Activated naive CD4-positive, alpha-beta T cell treated with anti-CD3 and anti-CD28 coated beads for 36 hours (primary cell): Measurements from ENCODE around the gene POLR1G. TPM values are rescaled to one million over a fixed set of nuclear protein-coding genes. Genes with fewer than 3 reads are reported as not detected.
"Not testable (repeated sequence)": the region's sequence is repeated elsewhere in the genome, so short reads cannot be mapped to it uniquely, and the experiment has no call there.

Experiments used
- CTCF ChIA-PET: fragments of 350-600 bp; sonication (Branson Sonifier 250); formaldehyde crosslinking; loops from one replicate; lab custom pipeline; 2021; ENCODE audit warnings: antibody characterized with exemption; lab: Charles Lee
- DNase-seq: peaks from one replicate; pipeline ENCODE4 v3.0.0-alpha.2; 2020
- H3K27ac Mint-ChIP-seq: one replicate; pipeline ENCODE4 v1.8.0; 2021; ENCODE audit warnings: mild to moderate bottlenecking, mixed read lengths
- H3K27me3 Mint-ChIP-seq: one replicate; pipeline ENCODE4 v1.8.0; 2021; ENCODE audit warnings: low read depth, mixed read lengths
- H3K36me3 Mint-ChIP-seq: one replicate; pipeline ENCODE4 v1.8.0; 2021; ENCODE audit warnings: low read depth, mixed read lengths
- H3K4me1 Mint-ChIP-seq: one replicate; pipeline ENCODE4 v1.8.0; 2021; ENCODE audit warnings: low read depth, mixed read lengths
- H3K4me3 Mint-ChIP-seq: one replicate; pipeline ENCODE4 v1.8.0; 2021; ENCODE audit warnings: mild to moderate bottlenecking, moderate library complexity, mixed read lengths
- H3K9me3 Mint-ChIP-seq: one replicate; pipeline ENCODE4 v1.8.0; 2021; ENCODE audit warnings: mixed read lengths
- intact Hi-C: fragments of 100-400 bp; cut with micrococcal nuclease; formaldehyde crosslinking; loops from one replicate; pipeline ENCODE4 v1.15.1; 2023
- total RNA-seq, 2 experiments: library from RNA; stranded (reverse); gene quantifications; one replicate each; pipeline ENCODE4 v1.2.3, GENCODE V29; 2021

The POLR1G gene
- total RNA-seq, 2 experiments from 2014 or later, result 7.4 to 7.6 TPM

DNA sequence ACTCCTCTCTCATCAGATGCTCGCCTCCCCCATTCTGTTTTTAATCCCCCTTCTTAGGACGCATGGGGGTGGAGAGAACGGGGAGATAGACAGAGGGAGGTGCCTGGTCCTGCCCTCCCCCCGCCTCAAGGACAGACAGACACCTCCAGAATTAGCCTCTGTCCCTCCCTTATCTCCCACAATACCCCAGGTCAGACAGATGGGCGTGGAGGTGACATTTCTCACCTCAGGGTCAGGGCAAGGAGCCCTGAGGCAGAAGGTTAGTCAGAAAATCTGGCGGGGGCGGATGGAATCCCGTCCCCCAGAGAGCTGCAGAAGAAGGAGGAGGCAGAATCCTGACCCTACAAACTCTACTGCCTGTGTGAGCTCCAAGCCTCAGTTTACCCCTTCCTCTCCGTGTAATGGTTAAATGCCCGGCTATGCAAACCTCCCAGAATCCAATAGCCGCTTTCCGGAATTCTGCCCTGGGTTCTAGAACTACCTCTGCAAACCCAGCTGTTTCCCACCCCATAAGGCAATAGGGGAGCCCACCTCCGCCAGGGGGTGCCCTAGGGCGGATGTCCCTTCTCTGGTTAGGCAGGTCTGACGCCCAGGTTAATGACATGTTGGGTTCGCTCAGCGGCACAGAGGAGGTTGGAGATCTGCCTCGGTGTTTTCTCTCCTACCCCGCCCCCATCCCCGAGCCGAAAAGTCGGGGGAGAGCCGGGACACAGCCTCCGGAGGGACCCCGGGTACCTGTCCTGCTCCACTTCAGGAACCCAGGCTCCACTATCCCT is 2.5 kb upstream of the POLR1G start:
- Mint-ChIP-seq H3K9me3 (no peaks in the 10 kb centered on the region), H3K27me3 (peaks cover 37% of the 10 kb centered on the region), H3K27ac (no peak overlapping the region), H3K4me1 (peaks cover 38% of the 10 kb centered on the region), H3K36me3 (peaks cover 9% of the 10 kb centered on the region), H3K4me3 (peak overlapping the region; percentile 93)
- DNase-seq, result peak; percentile 73
- intact Hi-C loops, result no loop called here
- CTCF ChIA-PET, result interaction anchor here (0.7 to 1.8 kb wide), 4 partner anchors 26 to 81 kb away, joined by 3 to 6 read pairs (median 4); no protein-coding TSS in a partner anchor

DNA sequence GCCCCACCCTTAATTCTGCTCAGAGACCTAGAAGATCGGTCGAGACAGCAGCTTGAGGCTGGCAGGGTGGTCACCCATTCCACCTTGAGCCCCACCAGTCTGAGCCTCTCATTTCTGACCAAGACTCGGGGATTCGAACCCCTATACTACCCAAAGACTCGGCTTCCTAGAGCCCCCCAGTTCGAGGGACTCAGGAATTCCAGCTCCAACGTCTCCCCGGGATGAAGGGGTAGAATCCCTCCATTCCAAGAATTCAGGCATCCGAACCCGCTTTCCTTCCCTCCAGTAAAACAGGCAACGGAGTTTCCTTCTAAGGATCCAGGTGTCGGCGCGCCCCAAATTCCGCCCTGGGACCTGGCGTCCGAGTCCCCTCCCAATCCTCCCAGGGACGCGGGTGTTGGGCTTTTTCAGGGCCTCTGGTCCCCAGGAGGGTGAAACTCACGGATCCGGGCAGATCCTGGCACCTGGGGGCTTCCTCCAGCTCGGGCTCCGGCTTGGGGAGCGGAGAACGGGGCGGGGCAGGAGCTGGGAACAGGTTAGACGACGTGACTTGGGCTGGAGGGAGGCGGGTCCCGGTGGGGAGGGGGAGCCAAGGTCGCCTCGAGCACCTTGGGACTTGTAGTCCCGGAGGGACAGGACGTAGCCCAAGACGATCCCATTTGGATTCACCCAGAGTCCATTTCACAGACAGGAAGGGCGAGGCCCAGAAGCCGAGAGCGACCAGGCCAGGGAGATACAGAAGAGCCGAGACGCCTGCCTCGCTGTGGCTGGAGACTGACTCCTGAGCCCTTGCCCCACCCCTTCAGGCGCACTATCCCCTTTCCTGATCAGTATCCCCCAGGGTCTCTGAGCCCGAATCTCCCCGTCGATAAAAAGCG is 1.6 kb upstream of the POLR1G start, which contains the start of gene PPP1R13L:
Gene PPP1R13L (minus strand): TSS at position 513 of the 878 bp plus-strand sequence. CDS start 6,751 bp downstream, outside the sequence.
- Mint-ChIP-seq H3K9me3 (no peaks in the 10 kb centered on the region), H3K4me1 (peaks cover 41% of the 10 kb centered on the region), H3K27ac (peak within 1 kb of the TSS; percentile 93), H3K4me3 (peak within 1 kb of the TSS; percentile 93), H3K36me3 (peaks cover 14% of the 10 kb centered on the region), H3K27me3 (peaks cover 37% of the 10 kb centered on the region)
- peak; percentile 71 for DNase-seq
- intact Hi-C loops, result loop anchor here (1.0 kb wide), 4 partner anchors 34 to 81 kb away; partner anchors contain the start of gene ERCC2
- CTCF ChIA-PET, result interaction anchor here (0.9 to 1.8 kb wide), 3 partner anchors 18 to 80 kb away, joined by 4 to 6 read pairs (median 4); partner anchors contain the start of gene ERCC1

DNA sequence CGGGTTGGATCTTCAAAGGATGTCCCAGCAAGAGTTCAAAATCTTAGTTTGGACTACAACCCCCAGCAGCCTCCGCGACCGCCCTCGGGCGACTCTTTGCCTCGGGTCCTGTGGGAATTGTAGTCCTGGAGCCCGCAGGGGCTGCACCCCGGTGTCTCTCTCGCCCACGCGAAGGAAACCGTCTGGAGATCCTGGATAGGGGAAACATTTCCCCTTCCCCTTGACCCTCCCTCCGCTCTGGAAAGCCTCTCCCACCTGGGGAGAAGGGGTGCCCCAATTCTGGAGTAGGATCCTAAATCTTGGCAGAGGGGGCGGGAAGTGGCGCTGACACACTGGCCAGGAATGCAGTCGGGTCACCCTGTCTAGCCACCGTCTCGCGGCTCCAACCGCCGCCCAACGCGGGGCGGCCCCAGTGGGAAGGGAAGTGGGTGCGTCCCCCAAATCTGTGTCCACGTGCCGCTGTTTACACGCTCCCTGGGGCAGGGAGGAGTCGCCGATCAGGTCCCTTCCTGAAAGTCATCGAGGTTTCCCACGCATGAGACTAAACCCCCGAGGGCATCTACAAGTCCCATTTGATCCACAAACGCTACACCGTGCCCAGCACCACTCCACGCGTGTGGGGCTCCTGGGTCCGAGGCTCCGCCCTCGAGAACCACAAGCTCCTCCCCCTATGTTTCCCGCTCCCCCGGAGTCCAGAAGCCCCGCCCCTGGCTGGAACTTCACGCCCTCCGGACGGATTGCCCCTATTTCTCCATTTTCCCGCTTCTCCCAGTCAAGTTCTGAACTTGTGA is 814 bp upstream of the POLR1G start:
- Mint-ChIP-seq H3K4me3 (peak overlapping the region; percentile 93), H3K27ac (peak overlapping the region; percentile 93), H3K36me3 (peaks cover 18% of the 10 kb centered on the region), H3K27me3 (peaks cover 30% of the 10 kb centered on the region), H3K9me3 (no peaks in the 10 kb centered on the region), H3K4me1 (peaks cover 44% of the 10 kb centered on the region)
- peak; percentile 90 for DNase-seq
- CTCF ChIA-PET, result interaction anchor here (0.9 to 1.8 kb wide), 2 partner anchors 18 to 73 kb away, joined by 4 to 6 read pairs; partner anchors contain the start of gene ERCC1
- intact Hi-C loops, result loop anchor here (1.0 kb wide), 8 partner anchors 19 to 312 kb away; partner anchors contain the start of genes ERCC2, OPA3 and VASP

DNA sequence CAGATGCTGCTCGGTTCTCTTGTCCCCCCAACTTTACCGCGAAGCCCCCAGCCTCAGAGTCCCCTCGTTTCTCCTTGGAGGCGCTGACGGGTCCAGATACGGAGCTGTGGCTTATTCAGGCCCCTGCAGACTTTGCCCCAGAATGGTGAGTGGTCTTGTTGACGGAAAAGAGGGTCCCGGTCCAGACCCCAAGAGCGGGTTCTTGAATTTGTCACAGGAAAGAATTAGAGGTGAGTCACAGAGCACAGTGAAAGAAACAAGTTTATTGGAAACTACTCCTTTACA is 589 bp downstream of the POLR1G start:
- Mint-ChIP-seq H3K9me3 (no peaks in the 10 kb centered on the region), H3K4me1 (peaks cover 44% of the 10 kb centered on the region), H3K36me3 (peaks cover 24% of the 10 kb centered on the region), H3K4me3 (peak overlapping the region; percentile 93), H3K27me3 (peaks cover 27% of the 10 kb centered on the region), H3K27ac (no peak overlapping the region)
- CTCF ChIA-PET, result interaction anchor here (1.4 kb wide), 1 partner anchor 72 kb away, joined by 4 read pairs; no protein-coding TSS in a partner anchor
- DNase-seq, result no peak
- intact Hi-C loops, result no loop called here

DNA sequence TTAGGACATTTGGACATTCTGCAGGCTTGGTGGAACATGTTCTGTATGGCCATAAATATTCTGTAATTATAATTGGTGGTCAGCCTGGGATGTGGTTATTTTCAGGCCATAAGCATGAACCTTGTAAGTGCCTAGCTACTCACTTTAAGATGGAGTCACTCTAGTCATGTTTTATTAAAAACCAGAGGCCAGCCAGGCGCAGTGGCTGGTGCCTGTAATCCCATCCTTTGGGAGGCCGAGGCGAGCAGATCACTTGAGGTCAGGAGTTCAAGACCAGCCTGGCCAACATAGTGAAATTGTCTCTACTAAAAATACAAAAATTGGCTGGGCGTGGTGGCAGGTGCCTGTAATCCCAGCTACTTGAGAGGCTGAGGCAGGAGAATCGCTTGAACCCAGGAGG is 1.1 kb downstream of the POLR1G start:
- Mint-ChIP-seq H3K4me3 (peak overlapping the region; percentile 93), H3K36me3 (peaks cover 27% of the 10 kb centered on the region), H3K27me3 (peaks cover 25% of the 10 kb centered on the region), H3K4me1 (peaks cover 43% of the 10 kb centered on the region)
- DNase-seq, intact Hi-C loops, H3K9me3 Mint-ChIP-seq, H3K27ac Mint-ChIP-seq: not testable (repeated sequence)
- CTCF ChIA-PET, result interaction anchor here (1.4 kb wide), 1 partner anchor 71 kb away, joined by 4 read pairs; no protein-coding TSS in a partner anchor

DNA sequence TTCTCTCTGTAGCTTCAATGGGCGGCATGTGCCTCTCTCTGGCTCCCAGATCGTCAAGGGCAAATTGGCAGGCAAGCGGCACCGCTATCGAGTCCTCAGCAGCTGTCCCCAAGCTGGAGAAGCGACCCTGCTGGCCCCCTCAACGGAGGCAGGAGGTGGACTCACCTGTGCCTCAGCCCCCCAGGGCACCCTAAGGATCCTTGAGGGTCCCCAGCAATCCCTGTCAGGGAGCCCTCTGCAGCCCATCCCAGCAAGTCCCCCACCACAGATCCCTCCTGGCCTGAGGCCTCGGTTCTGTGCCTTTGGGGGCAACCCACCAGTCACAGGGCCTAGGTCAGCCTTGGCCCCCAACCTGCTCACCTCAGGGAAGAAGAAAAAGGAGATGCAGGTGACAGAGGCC is 1.7 kb downstream of the POLR1G start:
- Mint-ChIP-seq H3K4me3 (peak overlapping the region; percentile 44), H3K9me3 (no peaks in the 10 kb centered on the region), H3K4me1 (peaks cover 41% of the 10 kb centered on the region), H3K36me3 (peaks cover 29% of the 10 kb centered on the region), H3K27me3 (peaks cover 19% of the 10 kb centered on the region), H3K27ac (no peak overlapping the region)
- no peak for DNase-seq
- CTCF ChIA-PET, result interaction anchor here (1.0 to 1.4 kb wide), 2 partner anchors 31 to 71 kb away, joined by 3 to 4 read pairs; no protein-coding TSS in a partner anchor
- intact Hi-C loops, result no loop called here

DNA sequence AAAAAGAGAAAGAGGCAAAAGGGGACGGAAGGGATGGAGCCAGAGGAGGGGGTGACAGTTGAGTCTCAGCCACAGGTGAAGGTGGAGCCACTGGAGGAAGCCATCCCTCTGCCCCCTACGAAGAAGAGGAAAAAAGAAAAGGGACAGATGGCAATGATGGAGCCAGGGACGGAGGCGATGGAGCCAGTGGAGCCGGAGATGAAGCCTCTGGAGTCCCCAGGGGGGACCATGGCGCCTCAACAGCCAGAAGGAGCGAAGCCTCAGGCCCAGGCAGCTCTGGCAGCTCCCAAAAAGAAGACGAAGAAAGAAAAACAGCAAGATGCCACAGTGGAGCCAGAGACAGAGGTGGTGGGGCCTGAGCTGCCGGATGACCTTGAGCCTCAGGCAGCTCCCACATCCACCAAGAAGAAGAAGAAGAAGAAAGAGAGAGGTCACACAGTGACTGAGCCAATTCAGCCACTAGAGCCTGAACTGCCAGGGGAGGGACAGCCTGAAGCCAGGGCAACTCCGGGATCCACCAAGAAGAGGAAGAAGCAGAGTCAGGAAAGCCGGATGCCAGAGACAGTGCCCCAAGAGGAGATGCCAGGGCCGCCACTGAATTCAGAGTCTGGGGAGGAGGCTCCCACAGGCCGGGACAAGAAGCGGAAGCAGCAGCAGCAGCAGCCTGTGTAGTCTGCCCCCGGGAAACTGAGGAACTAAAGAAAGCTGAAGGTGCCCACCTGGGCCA is 2.5 kb downstream of the POLR1G start:
- H3K4me3 Mint-ChIP-seq, result no peak overlapping the region
- H3K27ac Mint-ChIP-seq, result no peak overlapping the region
- intact Hi-C loops, result no loop called here
- H3K27me3 Mint-ChIP-seq, result peaks cover 11% of the 10 kb centered on the region
- peaks cover 37% of the 10 kb centered on the region for H3K4me1 Mint-ChIP-seq
- DNase-seq, result no peak
- H3K36me3 Mint-ChIP-seq, result peaks cover 29% of the 10 kb centered on the region
- CTCF ChIA-PET, result interaction anchor here (0.6 to 1.0 kb wide), 2 partner anchors 30 to 120 kb away, joined by 3 read pairs; no protein-coding TSS in a partner anchor
- no peaks in the 10 kb centered on the region for H3K9me3 Mint-ChIP-seq

DNA sequence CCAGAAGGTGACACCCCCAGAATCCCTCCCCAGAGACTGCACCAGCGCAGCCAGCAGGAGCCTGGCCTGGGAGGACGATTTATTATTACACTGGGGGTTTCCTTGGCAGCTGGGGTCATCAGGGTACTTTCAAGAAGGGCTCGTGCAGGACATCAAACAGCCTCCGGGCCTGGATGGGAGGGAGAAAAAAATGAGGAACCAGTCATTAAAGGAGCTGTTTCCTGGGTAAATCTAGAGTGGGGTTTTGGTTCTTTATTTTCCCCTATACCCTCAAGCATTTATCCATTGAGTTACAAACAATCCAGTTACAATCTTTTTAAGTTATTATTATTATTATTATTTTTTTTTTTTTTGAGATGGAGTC is 3.1 kb downstream of the POLR1G start:
- Mint-ChIP-seq H3K36me3 (peaks cover 32% of the 10 kb centered on the region), H3K9me3 (no peaks in the 10 kb centered on the region), H3K27ac (no peak overlapping the region), H3K27me3 (peaks cover 5% of the 10 kb centered on the region), H3K4me3 (no peak overlapping the region), H3K4me1 (peaks cover 32% of the 10 kb centered on the region)
- CTCF ChIA-PET, result no interaction called here
- intact Hi-C loops, result no loop called here
- DNase-seq, result no peak

DNA sequence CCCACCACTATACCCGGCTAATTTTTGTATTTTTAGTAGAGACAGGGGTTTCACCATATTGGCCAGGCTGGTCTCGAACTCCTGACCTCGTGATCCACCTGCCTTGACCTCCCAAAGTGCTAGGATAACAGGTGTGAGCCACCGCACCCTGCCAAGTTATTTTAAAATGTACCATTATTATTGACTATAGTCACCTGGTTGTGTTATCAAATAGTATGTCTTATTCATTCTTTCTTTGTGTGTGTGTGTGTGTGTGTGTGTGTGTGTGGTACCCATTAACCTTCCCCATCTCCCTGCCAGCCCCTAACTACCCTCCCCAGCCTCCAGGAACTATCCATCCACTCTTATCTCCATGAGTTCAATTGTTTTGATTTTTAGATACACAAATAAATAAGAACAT is 3.9 kb downstream of the POLR1G start:
- DNase-seq, H3K27ac Mint-ChIP-seq, H3K9me3 Mint-ChIP-seq, intact Hi-C loops, H3K27me3 Mint-ChIP-seq, H3K4me3 Mint-ChIP-seq, CTCF ChIA-PET: not testable (repeated sequence)
- peaks cover 36% of the 10 kb centered on the region for H3K36me3 Mint-ChIP-seq
- H3K4me1 Mint-ChIP-seq, result peaks cover 24% of the 10 kb centered on the region

DNA sequence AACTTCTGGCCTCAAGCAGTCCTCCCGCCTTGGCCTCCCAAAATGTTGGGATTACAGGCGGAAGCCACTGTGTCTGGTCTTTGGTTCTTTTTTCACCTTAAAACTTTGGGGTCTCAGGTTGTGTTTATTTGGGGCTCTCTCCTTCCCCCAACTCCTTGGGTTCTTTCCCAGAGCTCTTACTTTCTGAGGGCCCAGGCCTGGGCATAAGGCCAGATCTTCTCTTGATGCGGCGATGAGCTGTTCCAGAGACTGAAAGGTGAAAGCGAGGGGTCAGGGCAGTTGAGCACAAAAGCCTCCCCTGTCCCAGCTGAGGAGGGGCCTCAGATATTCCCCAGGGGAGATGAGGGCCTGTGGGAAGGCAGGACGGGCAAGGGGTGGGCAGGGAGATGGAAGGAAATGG is 7.1 kb downstream of the POLR1G start:
- Mint-ChIP-seq H3K36me3 (peaks cover 37% of the 10 kb centered on the region), H3K4me1 (peaks cover 8% of the 10 kb centered on the region), H3K27ac (no peak overlapping the region), H3K4me3 (no peak overlapping the region), H3K27me3 (no peaks in the 10 kb centered on the region), H3K9me3 (no peaks in the 10 kb centered on the region)
- CTCF ChIA-PET, result interaction anchor here (0.5 to 2.3 kb wide), 6 partner anchors 11 to 74 kb away, joined by 3 to 6 read pairs (median 4); no protein-coding TSS in a partner anchor
- no peak for DNase-seq
- intact Hi-C loops, result no loop called here

DNA sequence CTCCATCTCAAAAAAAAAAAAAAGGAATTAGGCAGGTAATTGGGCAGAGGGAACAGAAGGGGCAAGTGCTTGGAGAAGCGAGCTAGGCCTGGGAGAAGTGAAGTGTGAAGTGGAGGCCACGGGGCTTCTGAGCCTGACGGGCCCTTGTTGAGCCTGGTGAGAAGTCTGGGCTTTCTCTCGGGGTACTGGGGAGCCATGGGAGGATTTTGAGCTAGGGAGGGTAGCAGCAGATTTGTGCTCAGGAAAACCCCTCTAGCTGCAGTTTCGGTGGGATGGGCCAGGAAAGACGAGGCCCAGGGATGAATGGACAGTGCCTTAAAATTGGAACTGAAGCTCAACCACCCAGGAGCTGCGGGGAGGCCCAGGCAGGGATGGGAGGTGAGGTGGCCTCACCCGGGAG is 8.0 kb downstream of the POLR1G start:
- intact Hi-C loops, result no loop called here
- Mint-ChIP-seq H3K36me3 (peaks cover 34% of the 10 kb centered on the region), H3K27ac (no peak overlapping the region), H3K27me3 (no peaks in the 10 kb centered on the region), H3K4me3 (no peak overlapping the region), H3K9me3 (no peaks in the 10 kb centered on the region), H3K4me1 (peaks cover 10% of the 10 kb centered on the region)
- CTCF ChIA-PET, result interaction anchor here (1.1 to 1.5 kb wide), 2 partner anchors 12 to 75 kb away, joined by 3 to 4 read pairs; no protein-coding TSS in a partner anchor
- no peak for DNase-seq
